ENCODE measurements around the gene RYR3.
A peak's percentile ranks its signal among the peaks of the same experiment; 100 is the strongest.

Gene RYR3

DNA sequence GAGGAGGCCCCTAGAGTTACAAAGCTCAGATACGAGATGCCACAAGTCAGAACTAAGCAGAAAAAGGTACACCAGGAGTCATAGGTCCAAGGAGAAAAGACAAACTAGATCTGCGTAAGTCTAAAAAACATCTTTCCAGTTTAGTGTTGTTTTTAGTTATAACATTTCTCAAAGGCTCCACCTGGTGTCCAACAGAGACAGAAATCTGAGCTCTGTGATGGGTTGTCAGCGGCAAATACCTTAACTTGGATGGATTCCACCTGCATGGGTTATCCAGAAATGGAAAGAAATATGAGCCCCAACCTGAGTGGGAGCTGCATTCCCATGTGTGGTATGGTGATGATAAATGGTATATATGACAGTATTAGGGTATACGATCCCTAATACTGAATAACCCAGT, 418.9 kb downstream of the RYR3 start:
- peak; percentile 1 for DNase-seq

DNA sequence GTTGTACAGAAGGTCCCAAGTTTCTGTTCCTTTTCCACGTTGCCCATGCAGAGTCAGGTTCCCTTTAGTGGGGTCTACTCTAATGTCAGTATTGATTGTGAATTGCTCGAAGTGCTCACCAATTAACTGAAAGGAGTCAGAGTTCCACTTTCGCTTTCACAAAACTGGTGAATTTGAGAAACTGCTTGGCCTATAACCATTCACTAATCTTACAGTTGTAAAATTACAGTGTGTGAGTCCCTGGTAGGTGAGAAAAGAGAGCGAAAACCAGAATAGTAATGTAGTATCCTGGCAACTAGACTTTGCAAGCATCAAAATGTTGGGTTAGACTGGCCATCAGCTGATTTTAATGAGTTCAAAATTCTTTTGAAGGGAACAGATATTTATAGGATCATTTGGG, 420.0 kb downstream of the RYR3 start:
- no peak for DNase-seq

DNA sequence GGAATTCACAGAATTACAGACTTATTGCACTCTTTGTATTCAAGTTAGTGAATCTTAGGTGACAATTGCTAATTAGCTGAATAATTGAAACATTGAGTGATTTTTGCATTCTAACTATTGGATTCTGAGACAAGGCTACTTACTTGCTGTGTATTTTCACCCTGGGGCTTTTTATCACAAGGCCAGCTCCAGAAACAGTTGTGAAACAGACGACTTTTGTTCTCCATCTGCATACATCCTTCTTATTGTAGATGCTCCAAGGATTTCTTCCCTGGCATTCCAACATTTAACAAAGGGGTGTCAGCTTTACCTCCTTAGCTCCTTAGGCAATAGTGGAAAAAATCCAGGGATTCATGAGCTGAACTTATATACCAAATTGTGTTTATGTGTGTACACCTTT, 424.4 kb downstream of the RYR3 start:
- DNase-seq = no peak

DNA sequence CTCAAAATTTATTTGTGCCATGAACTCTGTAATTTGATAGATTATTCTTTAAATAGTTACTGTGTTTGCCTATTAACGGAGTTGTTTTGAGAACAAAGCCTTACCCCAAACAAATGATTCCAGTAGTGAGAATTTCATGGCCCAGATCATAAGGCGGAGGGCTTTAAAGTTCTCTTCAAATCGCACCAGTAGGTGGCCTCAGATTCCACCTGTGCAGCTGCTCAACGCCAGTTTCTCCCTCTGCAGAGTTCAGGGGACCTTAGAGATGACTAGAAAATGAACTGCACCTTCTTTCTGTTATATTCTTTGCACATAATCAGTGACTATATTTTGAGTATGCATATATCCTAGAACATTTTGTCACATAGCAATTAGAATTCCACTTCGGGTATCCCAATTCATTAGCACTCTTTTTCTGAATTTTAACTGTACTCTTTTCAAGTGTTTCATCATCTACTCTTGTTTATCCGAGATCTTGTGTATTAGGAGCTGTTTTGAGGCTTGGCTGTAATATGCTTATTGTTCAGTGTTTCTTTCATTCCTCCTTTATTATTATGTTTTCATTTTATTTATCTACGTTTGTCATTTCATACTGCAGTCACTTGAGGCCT, 425.0 kb downstream of the RYR3 start:
- DNase-seq = peak; percentile 34

DNA sequence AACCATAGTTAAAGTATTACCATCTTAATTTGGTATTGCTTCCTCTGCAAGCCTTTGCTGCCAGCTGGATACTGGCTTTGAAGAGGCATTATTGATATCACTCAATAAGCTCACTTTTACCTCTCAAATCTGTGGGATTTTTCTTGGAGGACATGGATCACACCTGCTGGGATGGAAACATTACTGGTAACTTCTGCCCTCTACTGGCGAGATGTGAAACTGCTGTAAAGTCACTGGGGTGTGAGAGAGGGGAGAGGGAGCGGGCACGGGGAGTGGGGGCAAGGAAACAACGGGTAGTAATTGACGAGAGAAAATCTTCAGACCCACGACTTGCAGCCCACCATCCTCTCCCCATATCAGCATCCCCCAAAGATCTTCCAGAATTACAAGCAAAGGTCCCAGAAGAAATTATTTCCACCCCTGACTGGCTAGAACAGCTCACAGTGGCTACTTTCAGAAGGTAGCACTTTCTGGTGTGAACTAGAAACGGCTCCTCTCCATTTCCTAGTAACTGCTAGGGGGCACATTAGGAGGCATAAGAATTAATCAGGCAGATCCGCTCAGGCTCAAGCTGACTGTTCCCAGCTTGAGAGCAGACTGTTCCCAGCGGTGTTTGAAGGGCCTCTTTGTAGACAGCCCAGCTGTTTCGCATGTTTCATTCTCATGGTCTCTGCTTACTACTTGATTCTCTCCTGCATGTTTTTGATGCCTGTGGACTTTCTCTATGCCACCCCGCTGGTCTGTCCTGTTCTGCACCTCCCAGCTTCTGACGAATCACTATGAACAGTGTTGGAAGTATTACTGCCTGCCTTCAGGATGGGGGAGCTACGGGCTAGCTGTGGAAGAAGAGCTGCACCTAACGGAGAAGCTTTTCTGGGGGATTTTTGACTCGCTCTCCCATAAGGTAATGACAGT, 427.2 kb downstream of the RYR3 start:
- peak; percentile 10 for DNase-seq

DNA sequence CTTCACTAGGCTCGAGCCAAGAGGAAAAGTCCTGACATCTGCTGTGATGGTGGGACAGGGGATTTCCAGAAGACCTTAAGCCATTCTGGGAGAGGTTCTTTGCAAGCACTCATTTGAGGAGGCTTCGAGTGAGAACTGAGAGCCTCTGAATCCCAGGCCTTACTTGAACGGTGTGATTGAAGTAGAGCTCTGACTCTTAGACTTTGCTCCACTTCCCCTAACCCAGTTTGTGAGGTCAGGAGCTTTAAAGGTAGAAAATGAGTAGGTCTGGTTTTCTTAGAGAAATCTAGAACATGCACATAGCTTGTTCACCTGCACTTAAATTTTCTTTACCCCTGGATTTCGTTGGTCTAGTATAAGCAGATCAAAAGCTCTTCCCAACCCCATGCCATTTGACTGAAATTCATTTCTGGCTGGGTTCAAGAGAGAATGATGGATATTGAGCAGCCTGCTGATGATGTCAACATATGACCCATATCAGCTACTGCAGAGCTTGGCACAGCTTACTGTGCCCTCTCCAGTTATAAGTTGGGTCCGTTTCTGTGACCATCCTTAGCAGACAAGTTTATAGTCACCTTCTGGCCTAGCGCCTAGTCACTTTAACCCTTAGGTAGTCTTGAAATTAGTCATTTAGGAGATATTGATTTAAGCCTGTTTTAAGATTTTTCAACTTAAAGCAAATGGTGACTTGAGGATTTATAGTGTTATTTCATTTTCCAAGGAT, 428.3 kb downstream of the RYR3 start:
- no peak for DNase-seq

DNA sequence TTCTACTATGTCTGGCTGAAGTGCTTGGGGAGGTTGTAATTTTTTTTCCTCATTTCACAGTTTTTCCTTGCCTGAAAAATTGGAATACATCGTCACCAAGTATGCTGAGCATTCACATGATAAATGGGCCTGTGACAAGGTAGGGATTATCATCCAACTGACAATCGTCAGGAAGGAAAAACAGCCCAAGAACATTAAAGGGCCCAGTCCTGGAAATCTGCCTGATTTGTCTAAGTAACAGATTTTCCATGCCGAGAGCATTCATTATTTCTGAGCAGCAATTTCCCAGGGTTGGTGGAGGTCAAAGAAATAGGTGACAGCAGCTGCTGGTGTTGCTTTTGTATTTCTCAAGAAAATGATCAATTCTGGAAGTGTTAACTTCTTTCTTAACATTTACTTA, 431.5 kb downstream of the RYR3 start:
- DNase-seq = no peak

DNA sequence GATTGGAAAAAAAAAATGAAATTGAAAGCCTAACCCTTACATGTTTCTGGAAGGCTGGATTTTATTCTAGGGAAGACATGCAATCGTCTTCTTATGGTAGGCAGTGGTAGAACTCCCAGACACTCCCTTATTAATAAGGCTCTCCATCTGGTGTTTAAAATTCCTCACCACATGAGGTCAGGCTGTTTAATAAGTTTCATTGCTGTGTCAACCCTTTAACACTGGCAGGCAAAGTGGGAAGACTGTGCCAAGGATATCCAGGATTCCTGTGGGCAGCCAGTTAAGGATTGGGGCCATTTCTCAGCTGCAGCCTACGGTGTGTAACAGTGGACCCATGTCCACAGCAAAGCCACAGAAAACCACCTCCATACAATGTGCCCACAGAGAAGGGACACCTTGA, 432.0 kb downstream of the RYR3 start:
- no peak for DNase-seq

DNA sequence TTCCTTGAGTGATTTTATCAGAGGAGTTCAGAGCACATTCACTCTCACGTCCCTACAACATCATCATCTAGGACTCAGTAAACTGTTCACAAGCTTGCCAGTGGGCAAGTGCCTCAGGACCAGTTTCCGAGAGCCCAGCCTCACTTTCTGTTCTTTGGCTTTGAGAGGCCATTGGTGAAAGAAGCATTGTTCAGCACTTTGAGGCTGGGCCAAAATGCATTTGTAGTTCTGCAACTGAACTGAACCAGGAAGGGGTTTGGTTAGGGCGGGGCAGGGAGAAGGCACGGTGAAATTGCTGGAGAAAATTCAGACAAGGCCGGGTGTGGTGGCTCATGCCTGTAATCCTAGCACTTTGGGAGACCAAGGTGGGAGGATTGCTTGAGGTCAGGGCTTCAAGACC, 435.4 kb downstream of the RYR3 start:
- DNase-seq = no peak

DNA sequence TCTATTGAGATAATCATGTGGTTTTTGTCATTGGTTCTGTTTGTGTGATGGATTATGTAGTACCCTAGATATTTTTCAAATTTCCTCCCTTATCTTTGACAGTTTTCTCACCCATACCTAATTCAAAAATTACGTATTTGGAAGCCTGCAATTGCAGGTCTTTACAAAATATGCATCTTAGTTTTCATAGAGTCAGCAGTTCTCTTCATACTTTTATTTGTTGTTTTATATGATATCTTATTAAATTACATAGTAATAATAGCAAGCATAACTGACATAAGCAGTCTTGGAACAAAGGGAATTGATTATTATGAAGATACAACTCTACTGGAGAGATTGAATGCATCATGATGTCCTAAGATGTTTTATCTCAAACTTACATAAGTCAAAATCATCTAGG, 442.2 kb downstream of the RYR3 start:
- no peak for DNase-seq

DNA sequence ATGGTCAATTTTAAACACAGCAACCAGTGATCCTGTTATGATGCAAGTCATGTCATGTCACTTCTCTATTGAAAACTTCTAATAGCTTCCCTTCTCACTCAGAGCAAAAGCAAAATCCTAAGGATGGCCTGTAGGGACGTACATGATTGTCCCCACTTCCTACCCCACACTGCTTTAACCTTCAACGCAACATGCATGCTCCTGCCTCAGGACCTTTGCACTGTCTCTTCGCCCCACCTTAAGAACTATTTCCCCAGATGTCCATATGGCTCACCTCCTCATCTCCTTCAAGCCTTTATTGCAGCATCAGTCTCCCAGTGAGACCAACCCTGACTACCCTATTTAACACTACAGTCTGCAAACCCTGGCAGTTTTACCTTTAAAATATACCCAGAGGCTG, 443.5 kb downstream of the RYR3 start:
- no peak for DNase-seq

DNA sequence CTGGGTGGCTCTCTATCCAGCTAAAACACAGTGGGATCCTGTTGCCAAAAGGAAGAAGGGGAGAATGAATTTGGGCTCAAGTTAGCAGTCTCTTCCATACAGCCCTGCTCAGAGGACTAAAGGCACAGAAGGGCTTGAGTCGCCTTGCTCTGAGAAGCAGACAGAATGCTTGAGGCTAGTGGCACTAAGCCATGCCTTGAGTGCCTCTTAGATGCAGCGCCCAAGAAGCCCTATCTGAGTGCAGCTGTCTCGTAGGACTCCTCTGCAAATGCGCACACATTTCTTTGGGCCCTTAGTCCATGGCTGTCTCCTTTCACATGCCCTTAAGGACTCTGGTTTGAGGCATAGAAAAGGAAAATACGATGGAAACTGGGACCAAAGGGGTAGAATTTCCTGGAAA, 446.2 kb downstream of the RYR3 start:
- no peak for DNase-seq

DNA sequence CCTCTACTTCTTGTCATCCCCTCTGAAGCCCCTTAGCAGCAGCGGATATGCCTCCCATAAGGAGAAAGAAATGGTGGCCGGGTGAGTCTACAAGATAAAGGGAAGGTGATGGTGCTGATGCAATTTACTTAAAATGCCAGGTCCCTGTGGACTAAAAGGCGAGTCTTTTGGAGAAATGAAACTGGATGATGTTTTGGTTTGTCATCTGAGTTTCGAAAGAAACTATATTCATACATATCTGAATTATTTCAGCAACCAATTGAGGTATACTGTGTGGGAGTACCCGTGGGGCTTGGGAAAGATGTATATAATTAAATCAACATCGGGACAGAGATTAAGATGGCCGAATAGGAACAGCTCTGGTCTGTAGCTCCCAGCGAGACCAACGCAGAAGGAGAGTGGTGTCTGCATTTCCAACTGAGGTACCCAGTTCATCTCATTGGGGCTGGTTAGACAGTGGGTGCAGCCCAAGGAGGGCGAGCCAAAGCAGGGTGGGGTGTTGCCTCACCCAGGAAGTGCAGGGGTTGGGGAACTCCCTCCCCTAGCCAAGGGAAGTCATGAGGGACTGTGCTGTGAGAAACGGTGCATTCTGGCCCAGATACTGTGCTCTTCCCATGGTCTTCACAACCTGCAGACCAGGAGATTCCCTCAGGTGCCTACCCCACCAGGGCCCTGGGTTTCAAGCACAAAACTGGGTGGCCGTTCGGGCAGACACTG, 446.9 kb downstream of the RYR3 start:
- DNase-seq = no peak

DNA sequence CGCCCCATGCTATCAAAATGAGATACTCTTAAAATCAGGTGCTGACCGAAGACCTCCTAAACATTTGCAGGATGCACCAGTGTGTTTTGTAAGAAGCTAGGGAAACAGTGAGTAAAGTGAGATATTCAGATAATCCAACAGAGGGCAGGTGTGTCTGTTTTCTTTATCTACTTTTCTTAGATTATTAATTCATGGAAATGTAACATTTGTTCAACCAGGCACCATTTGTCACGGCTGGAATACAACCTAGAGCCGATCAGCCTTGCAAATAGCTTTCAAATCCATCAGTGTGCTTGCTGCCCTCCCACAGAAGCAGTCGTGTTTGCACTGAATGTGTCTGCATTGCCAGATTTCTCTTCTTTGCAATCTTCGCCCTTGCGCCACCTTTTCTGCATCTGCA, 455.6 kb downstream of the RYR3 start:
- no peak for DNase-seq

DNA sequence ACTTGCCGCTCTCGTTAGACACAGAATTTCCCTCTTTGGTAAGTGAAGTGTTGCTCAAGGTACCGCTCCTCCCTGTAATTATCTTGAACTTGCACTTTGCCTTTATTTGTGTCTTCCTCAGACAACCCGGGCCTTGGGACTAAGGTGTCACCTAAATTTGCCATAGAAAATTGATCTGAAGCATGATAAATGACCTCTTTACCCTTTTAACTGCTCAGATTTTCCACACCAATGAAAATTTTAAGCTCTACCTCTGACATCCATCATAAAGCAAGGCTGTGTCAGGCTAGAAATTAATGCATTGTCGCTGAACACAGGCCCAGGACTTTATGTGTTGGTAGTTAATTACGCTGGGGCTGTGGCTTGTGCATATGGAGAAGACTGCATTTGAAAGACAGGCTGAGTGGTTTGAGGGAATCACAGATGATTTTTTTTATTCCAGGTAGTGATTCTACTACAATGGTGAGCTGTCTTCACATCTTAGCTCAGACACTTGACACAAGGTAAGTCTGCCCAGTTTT, 458.0 kb downstream of the RYR3 start:
- no peak for DNase-seq

DNA sequence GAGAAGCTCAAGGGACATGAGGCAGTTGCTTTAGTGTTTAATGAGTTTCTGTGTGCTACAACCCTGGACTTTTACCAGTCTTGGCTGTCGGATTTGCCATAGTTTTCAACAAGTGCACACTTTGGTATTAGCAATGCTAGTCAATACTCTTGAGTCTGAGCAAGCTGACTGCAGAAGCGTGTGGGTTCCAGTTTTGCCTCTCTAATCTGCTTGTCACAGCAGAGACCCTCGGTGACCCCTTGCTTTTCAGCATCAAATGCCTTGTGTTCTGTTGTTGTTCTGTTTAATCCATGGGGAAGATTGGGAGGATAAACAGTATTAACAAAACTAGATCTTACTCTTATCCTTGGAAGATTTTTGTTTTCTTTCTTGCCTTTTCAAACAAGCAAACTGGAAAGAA, 463.2 kb downstream of the RYR3 start:
- no peak for DNase-seq

DNA sequence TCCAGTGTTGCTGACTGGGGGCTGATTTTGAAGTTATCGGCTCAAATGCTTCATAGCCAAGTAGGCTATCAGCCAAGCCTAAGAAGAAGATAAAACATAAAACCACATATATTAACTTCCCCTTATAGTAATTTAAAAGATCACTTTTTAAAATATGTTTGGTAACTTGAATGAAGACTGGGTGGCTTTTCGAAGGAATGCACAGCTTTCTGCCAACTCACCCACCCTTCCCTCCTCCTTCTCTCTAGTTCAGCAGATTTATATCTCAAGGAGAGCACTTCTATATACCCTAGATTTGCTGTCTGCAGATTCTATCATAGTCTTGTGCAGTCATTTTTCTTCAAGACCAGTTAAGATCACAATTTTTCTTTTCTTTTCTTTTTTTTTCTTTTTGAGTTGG, 468.1 kb downstream of the RYR3 start:
- no peak for DNase-seq

DNA sequence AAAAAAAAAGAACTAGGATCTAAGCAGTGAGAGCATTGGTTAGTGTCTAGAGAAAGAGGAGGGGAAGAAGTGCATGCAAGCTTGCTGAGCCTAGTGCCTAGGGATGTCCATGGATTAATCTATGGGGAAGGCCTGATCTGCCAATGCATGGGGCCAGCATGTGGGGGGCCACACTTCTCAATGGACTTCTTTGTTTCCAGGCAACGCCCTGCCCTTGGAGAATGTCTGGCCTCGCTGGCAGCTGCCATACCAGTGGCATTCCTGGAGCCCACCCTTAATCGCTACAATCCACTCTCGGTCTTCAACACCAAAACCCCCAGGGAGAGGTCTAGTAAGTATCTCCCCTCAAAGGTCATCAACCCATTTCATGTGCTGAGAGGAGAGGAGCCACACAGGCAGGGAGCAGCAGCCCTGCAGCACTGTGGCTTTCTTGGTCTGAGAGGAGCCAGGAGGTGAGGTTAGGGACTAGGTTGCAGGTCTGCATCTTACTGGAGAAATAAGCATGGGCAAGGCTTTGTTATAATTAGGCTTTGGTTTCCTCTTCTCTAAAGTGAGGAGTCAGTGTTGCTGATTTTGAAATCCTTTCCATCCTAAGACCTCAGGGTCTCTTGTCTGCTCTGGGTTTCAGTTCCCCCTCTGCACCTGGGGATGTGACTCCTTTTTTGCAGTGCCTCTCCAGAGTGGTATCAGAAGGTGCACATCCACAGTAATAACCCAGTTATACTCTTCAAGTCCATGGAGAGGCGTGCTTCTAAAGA, 469.4 kb downstream of the RYR3 start:
- no peak for DNase-seq

DNA sequence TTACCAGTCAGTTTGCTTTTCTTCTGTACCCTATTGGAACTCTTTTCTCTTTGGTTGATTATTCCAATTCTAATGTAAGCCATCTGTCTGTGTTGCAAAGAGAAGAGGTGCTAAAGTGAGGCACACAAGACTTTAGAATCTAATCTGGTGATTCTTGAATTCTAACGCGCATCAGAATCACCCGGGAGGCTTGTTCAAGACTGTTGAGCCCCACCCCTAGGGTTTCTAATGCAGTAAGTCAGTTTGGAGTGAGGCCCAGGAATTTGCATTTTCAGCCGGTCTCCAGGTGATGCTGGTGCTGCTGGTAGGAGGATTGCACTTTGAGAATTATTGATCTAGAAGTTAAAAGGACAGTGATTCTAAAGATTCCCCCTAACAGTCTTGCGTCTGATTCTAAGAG, 472.2 kb downstream of the RYR3 start:
- no peak for DNase-seq

DNA sequence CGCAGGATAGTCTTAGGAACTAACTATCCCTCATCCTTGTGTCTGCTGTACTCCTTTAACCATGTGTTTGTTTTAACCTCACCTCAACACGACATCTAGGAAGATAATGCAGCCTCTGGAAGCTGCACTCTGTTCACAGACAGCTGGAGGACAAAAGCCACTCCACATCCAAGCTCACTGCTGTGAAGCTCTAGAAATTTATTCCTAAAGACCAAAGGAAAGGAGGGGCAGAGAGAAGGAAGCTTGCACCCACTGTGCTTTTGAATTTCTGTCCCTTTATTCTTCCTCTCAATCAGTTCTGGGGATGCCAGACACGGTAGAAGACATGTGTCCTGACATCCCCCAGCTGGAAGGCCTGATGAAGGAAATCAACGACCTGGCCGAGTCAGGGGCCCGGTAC, 474.6 kb downstream of the RYR3 start:
- no peak for DNase-seq

DNA sequence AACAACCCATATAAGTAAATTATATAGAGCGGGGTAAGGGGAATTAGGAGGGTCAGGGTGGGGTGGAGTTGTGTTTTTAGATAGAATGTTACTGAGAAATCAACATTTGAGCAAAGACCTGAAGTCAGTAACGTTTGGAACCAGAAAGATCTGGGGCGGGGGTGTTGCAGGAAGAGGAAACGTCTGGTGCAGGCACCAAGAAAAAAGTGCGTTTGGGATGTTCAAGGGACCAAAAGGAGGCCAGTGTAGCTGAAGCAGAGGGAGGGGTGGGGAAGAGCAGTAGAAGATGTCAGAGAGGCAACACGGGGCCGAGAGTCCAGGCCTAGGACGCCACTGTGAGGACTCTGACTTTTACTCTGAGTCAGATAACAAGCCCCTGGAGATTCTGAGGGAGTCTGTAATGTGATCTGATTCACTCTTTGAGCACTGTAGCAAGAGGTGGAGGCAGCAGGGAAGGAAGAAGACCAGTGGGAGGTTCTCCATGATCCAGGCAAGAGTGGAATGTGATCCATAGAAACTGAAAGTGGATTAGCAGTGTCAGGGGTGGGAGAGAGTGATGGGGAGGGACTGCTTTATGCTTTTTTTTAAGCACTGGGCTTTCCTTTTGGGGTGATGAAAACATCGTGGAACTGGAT, 478.3 kb downstream of the RYR3 start:
- DNase-seq = no peak

DNA sequence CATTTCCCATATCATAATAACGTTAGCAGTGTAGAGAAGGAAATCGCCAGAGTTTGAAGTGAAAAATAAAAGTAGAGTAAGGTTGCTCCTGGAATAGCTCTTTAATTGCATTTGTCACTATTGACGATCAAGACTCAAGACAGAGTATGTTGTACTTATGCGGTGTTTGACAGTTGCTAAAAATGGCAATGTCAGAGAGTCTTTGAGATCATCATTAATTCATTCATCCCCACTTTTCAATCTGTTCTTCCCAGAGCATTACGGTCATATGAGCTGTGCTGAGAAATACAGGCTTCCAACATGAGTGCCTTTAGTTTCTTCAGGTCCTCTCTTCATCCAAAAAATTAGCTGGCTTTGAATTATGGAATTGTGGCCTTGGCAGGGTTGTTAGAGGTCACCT, 483.7 kb downstream of the RYR3 start:
- no peak for DNase-seq
